Measurements from ENCODE around the gene GNAQ.

The GNAQ gene

GRCh38 chr9:78006734-78007133 lies 24.9 kb downstream of the GNAQ start:
- Histone ChIP-seq H3K9me3 (ENCODE audit: insufficient read depth, low read length, severe bottlenecking) (no peaks in the 10 kb centered on the region), H3K79me2 (ENCODE audit: insufficient read depth, low read length) (peaks cover 100% of the 10 kb centered on the region), H4K20me1 (ENCODE audit: insufficient read depth, low read length) (peaks cover 76% of the 10 kb centered on the region), H3K27ac (ENCODE audit: low read length) (no peak overlapping the region), H3K9ac (ENCODE audit: low read depth, low read length) (no peak overlapping the region), H3K27me3 (ENCODE audit: insufficient read depth, low read length, poor library complexity) (no peaks in the 10 kb centered on the region), H3K4me2 (ENCODE audit: insufficient read depth, low read length) (no peak overlapping the region), H3K4me1 (ENCODE audit: insufficient read depth, low read length) (peaks cover 37% of the 10 kb centered on the region), H3K4me3 (ENCODE audit: low read depth in 1 of 2, low read length in 2 of 2) (no peak overlapping the region), H2AFZ (ENCODE audit: low read depth, low read length) (no peak overlapping the region), H3K36me3 (ENCODE audit: insufficient read depth, low read length) (peaks cover 8% of the 10 kb centered on the region; the same call in 1 of the 2 replicates)
- TF ChIP-seq CTCF (IDR thresholded peaks at IDR 0.05; ENCODE audit: borderline replicate concordance, extremely low read depth, low read length, poor library complexity, severe bottlenecking) (no peak), EZH2 (IDR thresholded peaks at IDR 0.05; ENCODE audit: borderline replicate concordance, low read depth, low read length, severe bottlenecking) (no peak)
- ATAC-seq (ENCODE audit: insufficient read depth, low read depth) (no peak), DNase-seq (no peak)

- Histone ChIP-seq H2AFZ (ENCODE audit: low read depth, low read length) (no peak overlapping the region), H3K79me2 (ENCODE audit: insufficient read depth, low read length) (peaks cover 100% of the 10 kb centered on the region), H3K36me3 (ENCODE audit: insufficient read depth, low read length) (peaks cover 8% of the 10 kb centered on the region; the same call in 1 of the 2 replicates), H3K27me3 (ENCODE audit: insufficient read depth, low read length, poor library complexity) (no peaks in the 10 kb centered on the region), H3K4me1 (ENCODE audit: insufficient read depth, low read length) (peaks cover 23% of the 10 kb centered on the region), H3K4me2 (ENCODE audit: insufficient read depth, low read length) (no peak overlapping the region), H3K4me3 (ENCODE audit: low read depth in 1 of 2, low read length in 2 of 2) (no peak overlapping the region), H3K27ac (ENCODE audit: low read length) (no peak overlapping the region), H4K20me1 (ENCODE audit: insufficient read depth, low read length) (peaks cover 70% of the 10 kb centered on the region), H3K9me3 (ENCODE audit: insufficient read depth, low read length, severe bottlenecking) (no peaks in the 10 kb centered on the region), H3K9ac (ENCODE audit: low read depth, low read length) (no peak overlapping the region)
- TF ChIP-seq CTCF (IDR thresholded peaks at IDR 0.05; ENCODE audit: borderline replicate concordance, extremely low read depth, low read length, poor library complexity, severe bottlenecking) (no peak), EZH2 (IDR thresholded peaks at IDR 0.05; ENCODE audit: borderline replicate concordance, low read depth, low read length, severe bottlenecking) (no peak)
- ATAC-seq (ENCODE audit: insufficient read depth, low read depth) (no peak), DNase-seq (no peak)
Observed at GRCh38 chr9:78005231-78006002, 26.2 kb downstream of the GNAQ start.

GRCh38 chr9:78004478-78005229 lies 27.0 kb downstream of the GNAQ start:
- Histone ChIP-seq H3K9ac (ENCODE audit: low read depth, low read length) (no peak overlapping the region), H3K4me3 (ENCODE audit: low read depth in 1 of 2, low read length in 2 of 2) (no peak overlapping the region)
- no peak for DNase-seq

More at GRCh38 chr9:78004478-78005229, 27.0 kb downstream of the GNAQ start:
- Histone ChIP-seq H4K20me1 (ENCODE audit: insufficient read depth, low read length) (peaks cover 64% of the 10 kb centered on the region), H3K9me3 (ENCODE audit: insufficient read depth, low read length, severe bottlenecking) (no peaks in the 10 kb centered on the region), H3K27me3 (ENCODE audit: insufficient read depth, low read length, poor library complexity) (no peaks in the 10 kb centered on the region), H3K36me3 (ENCODE audit: insufficient read depth, low read length) (peaks cover 8% of the 10 kb centered on the region; the same call in 1 of the 2 replicates), H3K4me2 (ENCODE audit: insufficient read depth, low read length) (no peak overlapping the region), H2AFZ (ENCODE audit: low read depth, low read length) (no peak overlapping the region), H3K4me1 (ENCODE audit: insufficient read depth, low read length) (peaks cover 16% of the 10 kb centered on the region), H3K79me2 (ENCODE audit: insufficient read depth, low read length) (peaks cover 100% of the 10 kb centered on the region), H3K27ac (ENCODE audit: low read length) (no peak overlapping the region)
- no peak for ATAC-seq (ENCODE audit: insufficient read depth, low read depth)
- TF ChIP-seq CTCF (IDR thresholded peaks at IDR 0.05; ENCODE audit: borderline replicate concordance, extremely low read depth, low read length, poor library complexity, severe bottlenecking) = peak; percentile 40
- no peak for TF ChIP-seq EZH2 (IDR thresholded peaks at IDR 0.05; ENCODE audit: borderline replicate concordance, low read depth, low read length, severe bottlenecking)

Data from DND-41 (cell line).